HS-5 (cell line): ENCODE results near the gene RAB40B.

ENCODE experiments used
- DNase-seq: peaks from one replicate; pipeline ENCODE4 v3.0.0-alpha.2; 2012; ENCODE audit warnings: low read depth

Gene RAB40B

GRCh38 chr17:82716203-82717010 lies 17.9 kb upstream of the RAB40B start, which contains the start of gene FN3KRP:
FN3KRP (plus strand) TSS chr17:82716706; CDS start chr17:82716756, 50 bp downstream.
- peak; percentile 37 for DNase-seq

- no peak for DNase-seq
These were observed 14.7 kb upstream of the RAB40B start for GRCh38 chr17:82713071-82713723.

GRCh38 chr17:82710499-82711232 lies 12.2 kb upstream of the RAB40B start:
- no peak for DNase-seq

- DNase-seq, result no peak
These were observed 11.4 kb upstream of the RAB40B start for GRCh38 chr17:82709676-82710498.

GRCh38 chr17:82709024-82709675 lies 10.7 kb upstream of the RAB40B start:
- DNase-seq, result no peak

GRCh38 chr17:82705756-82706155 lies 7.3 kb upstream of the RAB40B start:
- DNase-seq, result no peak

GRCh38 chr17:82704886-82705285 lies 6.4 kb upstream of the RAB40B start:
- DNase-seq, result no peak

GRCh38 chr17:82703935-82704865 lies 5.7 kb upstream of the RAB40B start:
- no peak for DNase-seq

GRCh38 chr17:82703036-82703745 lies 4.7 kb upstream of the RAB40B start:
- no peak for DNase-seq

- no peak for DNase-seq
These were observed 3.9 kb upstream of the RAB40B start for GRCh38 chr17:82702231-82702927.

GRCh38 chr17:82699551-82699950 lies 1.1 kb upstream of the RAB40B start:
- no peak for DNase-seq

GRCh38 chr17:82698974-82699442 lies 510 bp upstream of the RAB40B start:
- DNase-seq, result no peak

- no peak for DNase-seq
These were observed 762 bp downstream of the RAB40B start for GRCh38 chr17:82697808-82698064.

- DNase-seq, result no peak
These were observed 1.3 kb downstream of the RAB40B start for GRCh38 chr17:82696916-82697807.

- no peak for DNase-seq
These were observed 2.2 kb downstream of the RAB40B start for GRCh38 chr17:82696259-82696658.

GRCh38 chr17:82694647-82695046 lies 3.9 kb downstream of the RAB40B start:
- DNase-seq, result no peak

GRCh38 chr17:82693168-82693867 lies 5.2 kb downstream of the RAB40B start:
- no peak for DNase-seq
